Osteoblast (primary cell): ENCODE data around the gene CLDN7. TPM values are rescaled to one million over a fixed set of nuclear protein-coding genes. Genes with fewer than 3 reads are reported as not detected.

ENCODE experiments used
- DNase-seq: peaks from one replicate; pipeline ENCODE4 v3.0.0; 2011; ENCODE audit warnings: low spot score, mixed read lengths; ENCODE audit not compliant: insufficient read length; ENCODE audit errors: missing footprints
- H2AFZ ChIP-seq: 2 replicates; pipeline ENCODE4 v1.6.0; 2011; ENCODE audit warnings: mild to moderate bottlenecking, low read length
- H3K27ac ChIP-seq: 2 replicates; pipeline ENCODE4 v1.5.1; 2011; ENCODE audit warnings: mild to moderate bottlenecking, low read depth, low read length, moderate library complexity
- H3K27me3 ChIP-seq: 2 replicates; pipeline ENCODE4 v1.6.0; 2012; ENCODE audit warnings: mild to moderate bottlenecking, control low read depth, inconsistent platforms, low read length, moderate library complexity; ENCODE audit not compliant: insufficient read depth
- H3K36me3 ChIP-seq: 2 replicates; pipeline ENCODE4 v1.5.1; 2011; ENCODE audit warnings: mild to moderate bottlenecking, low read length, control low read depth, moderate library complexity; ENCODE audit not compliant: insufficient read depth
- H3K4me1 ChIP-seq: 2 replicates; pipeline ENCODE4 v1.5.1; 2011; ENCODE audit warnings: mild to moderate bottlenecking, low read length, control low read depth, moderate library complexity; ENCODE audit not compliant: insufficient read depth
- H3K4me2 ChIP-seq: 2 replicates; pipeline ENCODE4 v1.6.0; 2011; ENCODE audit warnings: mild to moderate bottlenecking, low read length; ENCODE audit not compliant: insufficient read depth
- H3K4me3 ChIP-seq: fragments of 200-600 bp; sonication (generic); 3 replicates; pipeline ENCODE4 v1.5.1; 2012; ENCODE audit warnings: mild to moderate bottlenecking, low read length, inconsistent platforms; ENCODE audit not compliant: insufficient read depth
- H3K79me2 ChIP-seq: 2 replicates; pipeline ENCODE4 v1.6.0; 2012; ENCODE audit warnings: mild to moderate bottlenecking, low read length, control low read depth, inconsistent platforms; ENCODE audit not compliant: insufficient read depth
- H3K9me3 ChIP-seq: 2 replicates; pipeline ENCODE4 v1.5.1; 2011; ENCODE audit warnings: low read depth, low read length, control low read depth
- H4K20me1 ChIP-seq: 2 replicates; pipeline ENCODE4 v1.6.0; 2012; ENCODE audit warnings: mild to moderate bottlenecking, low read length, control low read depth; ENCODE audit not compliant: insufficient read depth
- total RNA-seq: library from RNA; depleted of rRNA; stranded (reverse); fragments of >200 nt; gene quantifications from 2 replicates; pipeline ENCODE4 v1.2.3, GENCODE V29; 2012
- TF ChIP-seq, protein P1 (sequence below): IDR thresholded peaks from 2 replicates; pipeline ENCODE4 v1.5.1; 2011; ENCODE audit warnings: mild to moderate bottlenecking, low read depth, low read length, moderate library complexity; ENCODE audit errors: extremely low read depth

Gene CLDN7
- total RNA-seq, 1 donor: 0.36 TPM

DNA sequence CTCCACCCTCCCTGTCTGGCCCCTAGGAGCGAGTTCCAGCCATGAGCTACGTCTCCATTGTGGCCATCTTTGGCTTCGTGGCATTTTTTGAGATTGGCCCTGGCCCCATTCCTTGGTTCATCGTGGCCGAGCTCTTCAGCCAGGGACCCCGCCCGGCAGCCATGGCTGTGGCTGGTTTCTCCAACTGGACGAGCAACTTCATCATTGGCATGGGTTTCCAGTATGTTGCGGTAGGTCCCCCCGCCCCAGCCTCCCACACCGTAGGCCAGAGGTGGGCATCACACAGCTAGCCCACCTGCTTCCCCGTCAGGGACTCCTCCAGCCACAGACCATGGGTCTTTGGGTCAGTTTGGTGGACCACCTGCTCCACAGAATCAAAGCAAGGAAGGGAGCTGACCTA, 23.4 kb upstream of the CLDN7 start:
- DNase-seq: peak; percentile 48
- Histone ChIP-seq H3K4me2 (no peak overlapping the region), H3K4me1 (peaks cover 6% of the 10 kb centered on the region), H3K9me3 (no peaks in the 10 kb centered on the region), H3K27ac (no peak overlapping the region), H3K36me3 (no peaks in the 10 kb centered on the region), H4K20me1 (no peaks in the 10 kb centered on the region), H3K27me3 (peaks cover 54% of the 10 kb centered on the region), H2AFZ (no peak overlapping the region), H3K79me2 (no peaks in the 10 kb centered on the region), H3K4me3 (no peak overlapping the region)
- TF ChIP-seq, protein P1, sequence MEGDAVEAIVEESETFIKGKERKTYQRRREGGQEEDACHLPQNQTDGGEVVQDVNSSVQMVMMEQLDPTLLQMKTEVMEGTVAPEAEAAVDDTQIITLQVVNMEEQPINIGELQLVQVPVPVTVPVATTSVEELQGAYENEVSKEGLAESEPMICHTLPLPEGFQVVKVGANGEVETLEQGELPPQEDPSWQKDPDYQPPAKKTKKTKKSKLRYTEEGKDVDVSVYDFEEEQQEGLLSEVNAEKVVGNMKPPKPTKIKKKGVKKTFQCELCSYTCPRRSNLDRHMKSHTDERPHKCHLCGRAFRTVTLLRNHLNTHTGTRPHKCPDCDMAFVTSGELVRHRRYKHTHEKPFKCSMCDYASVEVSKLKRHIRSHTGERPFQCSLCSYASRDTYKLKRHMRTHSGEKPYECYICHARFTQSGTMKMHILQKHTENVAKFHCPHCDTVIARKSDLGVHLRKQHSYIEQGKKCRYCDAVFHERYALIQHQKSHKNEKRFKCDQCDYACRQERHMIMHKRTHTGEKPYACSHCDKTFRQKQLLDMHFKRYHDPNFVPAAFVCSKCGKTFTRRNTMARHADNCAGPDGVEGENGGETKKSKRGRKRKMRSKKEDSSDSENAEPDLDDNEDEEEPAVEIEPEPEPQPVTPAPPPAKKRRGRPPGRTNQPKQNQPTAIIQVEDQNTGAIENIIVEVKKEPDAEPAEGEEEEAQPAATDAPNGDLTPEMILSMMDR: no peak

DNA sequence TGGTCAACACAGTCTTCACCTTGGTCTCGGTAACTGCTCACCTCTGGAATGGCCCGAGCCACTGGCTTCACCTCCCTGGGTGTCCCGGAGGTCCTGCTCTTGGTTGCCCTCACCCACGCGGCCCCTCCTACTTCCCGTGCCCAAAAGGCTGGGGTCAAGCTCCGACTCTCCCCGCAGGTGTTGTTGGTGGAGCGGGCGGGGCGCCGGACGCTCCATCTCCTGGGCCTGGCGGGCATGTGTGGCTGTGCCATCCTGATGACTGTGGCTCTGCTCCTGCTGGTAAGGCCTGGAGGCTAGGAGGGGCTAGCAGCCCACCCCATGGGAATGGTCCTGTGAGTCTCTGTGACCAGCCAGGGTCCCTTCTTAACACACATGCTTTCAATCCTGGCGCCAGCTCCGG, 22.6 kb upstream of the CLDN7 start:
- Histone ChIP-seq H3K9me3 (no peaks in the 10 kb centered on the region), H3K27me3 (peaks cover 48% of the 10 kb centered on the region), H4K20me1 (no peaks in the 10 kb centered on the region), H3K4me2 (no peak overlapping the region), H2AFZ (no peak overlapping the region), H3K27ac (no peak overlapping the region), H3K4me1 (peaks cover 9% of the 10 kb centered on the region), H3K79me2 (no peaks in the 10 kb centered on the region), H3K4me3 (no peak overlapping the region), H3K36me3 (no peaks in the 10 kb centered on the region)
- TF ChIP-seq, protein P1: no peak
- peak; percentile 4 for DNase-seq

DNA sequence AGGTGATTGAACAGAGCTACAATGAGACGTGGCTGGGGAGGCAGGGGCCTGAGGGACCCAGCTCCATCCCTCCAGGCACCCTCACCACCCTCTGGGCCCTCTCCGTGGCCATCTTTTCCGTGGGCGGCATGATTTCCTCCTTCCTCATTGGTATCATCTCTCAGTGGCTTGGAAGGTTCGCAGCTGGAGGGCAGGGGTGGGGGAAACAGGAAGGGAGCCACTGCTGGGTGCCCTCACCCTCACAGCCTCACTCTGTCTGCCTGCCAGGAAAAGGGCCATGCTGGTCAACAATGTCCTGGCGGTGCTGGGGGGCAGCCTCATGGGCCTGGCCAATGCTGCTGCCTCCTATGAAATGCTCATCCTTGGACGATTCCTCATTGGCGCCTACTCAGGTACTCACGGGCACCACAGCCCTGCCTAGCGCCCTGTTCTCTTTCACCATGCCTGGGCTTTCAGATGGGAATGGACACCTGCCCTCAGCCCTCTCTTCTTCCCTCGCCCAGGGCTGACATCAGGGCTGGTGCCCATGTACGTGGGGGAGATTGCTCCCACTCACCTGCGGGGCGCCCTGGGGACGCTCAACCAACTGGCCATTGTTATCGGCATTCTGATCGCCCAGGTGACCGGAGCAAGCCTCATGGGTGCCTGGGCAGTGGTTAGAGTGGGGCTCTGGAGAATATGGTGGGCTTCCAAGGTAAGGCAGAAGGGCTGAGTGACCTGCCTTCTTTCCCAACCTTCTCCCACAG, 21.4 kb upstream of the CLDN7 start:
- no peaks in the 10 kb centered on the region for H3K79me2 ChIP-seq
- H3K36me3 ChIP-seq: no peaks in the 10 kb centered on the region
- peaks cover 9% of the 10 kb centered on the region for H3K4me1 ChIP-seq
- DNase-seq: peak; percentile 68
- H4K20me1 ChIP-seq: no peaks in the 10 kb centered on the region
- no peak overlapping the region for H3K27ac ChIP-seq
- H3K27me3 ChIP-seq: peaks cover 48% of the 10 kb centered on the region
- H3K4me3 ChIP-seq: no peak overlapping the region
- H3K9me3 ChIP-seq: no peaks in the 10 kb centered on the region
- H3K4me2 ChIP-seq: no peak overlapping the region
- no peak overlapping the region for H2AFZ ChIP-seq
- TF ChIP-seq, protein P1: no peak

DNA sequence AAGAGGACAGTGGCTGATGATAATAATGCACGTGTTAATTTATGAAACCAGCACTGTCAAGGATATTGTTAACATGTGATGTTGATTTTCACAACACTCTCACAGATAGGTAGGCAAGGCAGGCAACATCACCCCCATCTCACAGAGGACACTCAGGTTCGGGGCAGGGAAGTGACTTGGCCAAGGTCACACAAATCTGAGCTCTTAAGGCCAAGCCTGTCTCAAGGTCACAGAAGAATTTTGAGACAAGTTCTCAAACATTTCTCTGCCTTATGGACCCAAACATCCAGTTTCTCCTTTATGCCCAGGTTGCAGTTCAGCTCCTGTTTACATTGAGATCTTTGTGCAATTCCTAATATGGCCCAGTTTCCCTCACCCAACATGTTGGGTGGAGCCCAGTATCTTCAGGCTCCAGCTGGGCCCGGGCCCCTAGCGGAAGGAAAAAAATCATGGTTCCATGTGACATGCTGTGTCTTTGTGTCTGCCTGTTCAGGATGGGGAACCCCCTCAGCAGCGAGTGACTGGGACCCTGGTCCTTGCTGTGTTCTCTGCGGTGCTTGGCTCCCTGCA, 20.6 kb upstream of the CLDN7 start:
- Histone ChIP-seq H3K79me2 (no peaks in the 10 kb centered on the region), H4K20me1 (no peaks in the 10 kb centered on the region), H3K27me3 (peaks cover 44% of the 10 kb centered on the region), H3K36me3 (no peaks in the 10 kb centered on the region), H3K4me2 (no peak overlapping the region), H2AFZ (no peak overlapping the region), H3K9me3 (no peaks in the 10 kb centered on the region), H3K4me3 (no peak overlapping the region), H3K4me1 (peaks cover 9% of the 10 kb centered on the region), H3K27ac (no peak overlapping the region)
- TF ChIP-seq, protein P1: no peak
- peak; percentile 72 for DNase-seq
